Adrenal gland (tissue), 5 donors: Measurements from ENCODE around the gene RBM19.

Experiments used
- CTCF ChIP-seq, 6 experiments: fragments of 450-650 bp in 4 of 6; fragments of 200-600 bp in 2 of 6; sonication (generic) in 1 of 6; IDR thresholded peaks; 1 replicate in 5 of 6; 2 replicates in 1 of 6; pipeline versions ENCODE4 v1.5.1 to v1.8.0; 2016 to 2021; ENCODE audit warnings: antibody characterized with exemption in 6 of 6, mild to moderate bottlenecking in 2 of 6, moderate library complexity in 1 of 6
- POLR2A ChIP-seq, 2 donors: fragments of 450-650 bp; IDR thresholded peaks; one replicate each; pipeline ENCODE4 v1.6.1; 2017; ENCODE audit warnings: antibody characterized with exemption in 2 of 2, mild to moderate bottlenecking in 2 of 2, moderate library complexity in 1 of 2
- donor health status: DM: no; HTN: no; CAD: no.

DNA sequence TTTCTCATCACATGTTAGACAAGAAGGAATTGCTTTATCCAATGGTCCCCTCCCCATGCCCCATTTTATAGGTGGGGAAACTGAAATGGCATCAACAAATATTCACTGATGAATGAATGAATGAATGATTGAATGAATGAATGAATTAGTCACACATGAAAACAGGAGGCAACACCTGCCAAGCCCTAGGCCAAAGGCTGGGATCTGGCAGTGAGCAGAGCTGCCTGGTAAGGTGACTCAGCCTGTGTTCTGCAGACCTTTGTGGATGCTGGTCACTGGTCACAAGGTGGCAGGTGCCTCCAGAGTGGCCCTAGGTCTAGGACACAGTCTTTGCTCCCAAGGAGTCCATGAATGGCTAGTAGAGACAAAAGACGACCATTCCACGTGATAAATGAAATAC is 188.4 kb downstream of the RBM19 start:
- TF ChIP-seq POLR2A (IDR thresholded peaks at IDR 0.05) (no peak), CTCF (IDR thresholded peaks at IDR 0.05) (no peak)
